ENCODE measurements around the gene THAP8.
A peak's percentile ranks its signal among the peaks of the same experiment; 100 is the strongest.

The THAP8 gene

GRCh38 chr19:36019061-36019670 lies 34.9 kb downstream of the THAP8 start:
- DNase-seq (ENCODE audit: low read depth): no peak
- no peak overlapping the region for H3K4me3 ChIP-seq (ENCODE audit: low read length)
- TF ChIP-seq, protein P1, sequence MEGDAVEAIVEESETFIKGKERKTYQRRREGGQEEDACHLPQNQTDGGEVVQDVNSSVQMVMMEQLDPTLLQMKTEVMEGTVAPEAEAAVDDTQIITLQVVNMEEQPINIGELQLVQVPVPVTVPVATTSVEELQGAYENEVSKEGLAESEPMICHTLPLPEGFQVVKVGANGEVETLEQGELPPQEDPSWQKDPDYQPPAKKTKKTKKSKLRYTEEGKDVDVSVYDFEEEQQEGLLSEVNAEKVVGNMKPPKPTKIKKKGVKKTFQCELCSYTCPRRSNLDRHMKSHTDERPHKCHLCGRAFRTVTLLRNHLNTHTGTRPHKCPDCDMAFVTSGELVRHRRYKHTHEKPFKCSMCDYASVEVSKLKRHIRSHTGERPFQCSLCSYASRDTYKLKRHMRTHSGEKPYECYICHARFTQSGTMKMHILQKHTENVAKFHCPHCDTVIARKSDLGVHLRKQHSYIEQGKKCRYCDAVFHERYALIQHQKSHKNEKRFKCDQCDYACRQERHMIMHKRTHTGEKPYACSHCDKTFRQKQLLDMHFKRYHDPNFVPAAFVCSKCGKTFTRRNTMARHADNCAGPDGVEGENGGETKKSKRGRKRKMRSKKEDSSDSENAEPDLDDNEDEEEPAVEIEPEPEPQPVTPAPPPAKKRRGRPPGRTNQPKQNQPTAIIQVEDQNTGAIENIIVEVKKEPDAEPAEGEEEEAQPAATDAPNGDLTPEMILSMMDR (conservative IDR thresholded peaks at IDR 0.05; ENCODE audit: low read length): no peak

DNA sequence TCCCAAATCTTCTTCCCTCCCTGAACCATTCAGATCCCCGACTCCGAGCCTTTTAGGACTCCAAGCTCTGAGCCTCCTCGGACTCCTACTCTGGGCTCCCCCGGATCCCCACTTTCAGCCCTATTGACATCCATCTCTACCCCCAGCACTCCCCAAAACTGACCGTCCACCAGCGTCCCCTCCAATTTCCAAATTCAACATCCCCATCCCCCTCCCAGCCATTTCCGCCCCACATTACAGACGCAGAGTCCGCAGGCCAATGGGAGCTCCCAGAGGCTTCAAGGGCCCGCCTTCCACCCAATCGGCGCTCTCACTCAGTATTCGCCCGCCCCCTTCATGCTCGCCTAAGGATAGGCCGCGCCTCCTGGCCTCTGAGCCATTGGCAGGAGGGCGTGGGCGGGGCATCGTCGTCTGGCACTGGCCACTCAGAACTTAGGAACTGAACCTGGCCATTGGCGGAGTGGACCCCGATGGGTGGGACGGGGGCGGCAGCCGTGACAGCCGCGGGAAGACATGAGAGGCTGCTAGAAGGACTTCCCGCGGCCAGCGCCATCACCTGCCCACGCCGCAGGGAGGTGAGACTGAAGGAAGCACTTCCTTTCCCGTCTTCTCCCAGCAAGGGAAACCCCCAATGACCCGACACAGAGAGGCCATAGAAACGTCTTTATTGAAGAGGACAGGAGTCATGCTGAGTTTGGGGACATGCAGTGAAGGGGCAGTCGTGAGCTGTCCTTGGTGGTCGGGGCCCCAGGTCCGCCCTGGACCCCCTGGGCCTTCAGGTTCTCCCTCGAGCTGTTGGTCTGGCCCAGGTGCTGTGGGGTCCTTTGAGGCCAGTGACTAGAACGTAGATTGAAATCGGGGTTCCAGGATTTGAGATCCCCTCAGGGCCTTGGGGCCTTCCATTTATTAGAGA lies 39.8 kb downstream of the THAP8 start, which contains the start of gene ALKBH6:
Gene ALKBH6, minus strand, starts transcription at position 202 of the 913 bp plus-strand sequence. CDS start 816 bp downstream, outside the sequence.
- H3K4me3 ChIP-seq (ENCODE audit: low read length): peak within 1 kb of the TSS; percentile 90
- TF ChIP-seq, protein P1 (conservative IDR thresholded peaks at IDR 0.05; ENCODE audit: low read length): no peak
- DNase-seq (ENCODE audit: low read depth): peak; percentile 97

GRCh38 chr19:36013280-36014011 lies 40.6 kb downstream of the THAP8 start:
- no peak for DNase-seq (ENCODE audit: low read depth)
- TF ChIP-seq, protein P1 (conservative IDR thresholded peaks at IDR 0.05; ENCODE audit: low read length): no peak
- H3K4me3 ChIP-seq (ENCODE audit: low read length): peak overlapping the region; percentile 90

GRCh38 chr19:36010402-36010801 lies 43.7 kb downstream of the THAP8 start:
- TF ChIP-seq, protein P1 (conservative IDR thresholded peaks at IDR 0.05; ENCODE audit: low read length): no peak
- no peak overlapping the region for H3K4me3 ChIP-seq (ENCODE audit: low read length)
- no peak for DNase-seq (ENCODE audit: low read depth)

DNA sequence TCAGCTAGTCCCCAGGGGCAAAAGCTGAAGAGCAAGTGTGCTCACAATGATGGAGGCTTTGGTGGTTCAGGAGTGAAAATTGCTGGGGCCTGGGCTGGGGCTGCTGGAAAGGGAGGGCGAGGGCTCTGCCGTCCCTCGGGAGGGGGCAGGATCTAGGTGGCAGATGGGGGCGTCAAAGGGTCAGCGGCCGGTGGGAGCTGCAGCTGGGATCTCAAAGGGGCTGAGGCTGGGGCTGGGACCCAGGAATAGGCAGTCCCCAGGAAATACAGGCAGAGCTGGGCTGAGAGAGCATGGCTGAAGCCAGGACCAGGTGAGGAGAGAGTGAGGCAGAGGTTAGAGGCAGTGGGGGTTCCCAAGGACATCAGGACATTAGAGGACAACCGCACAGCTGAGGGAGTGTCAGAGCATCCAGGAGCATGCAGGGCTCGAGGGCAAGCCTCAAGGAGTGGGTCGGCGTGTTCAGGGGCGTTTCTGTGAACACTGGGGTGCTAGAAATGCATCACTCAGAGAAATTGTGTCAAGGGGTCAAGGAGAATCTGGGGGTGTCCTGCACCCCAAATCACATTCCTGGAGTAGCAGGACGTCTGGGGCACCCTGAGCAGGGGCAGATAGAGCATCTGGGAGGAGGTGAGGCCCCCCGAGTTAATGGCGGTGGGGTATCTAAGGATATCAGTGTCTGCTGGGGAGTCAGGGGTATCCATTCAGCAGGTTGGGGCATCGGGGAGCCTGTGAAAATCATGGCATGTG lies 44.3 kb downstream of the THAP8 start:
- TF ChIP-seq, protein P1 (conservative IDR thresholded peaks at IDR 0.05; ENCODE audit: low read length): no peak
- H3K4me3 ChIP-seq (ENCODE audit: low read length): peak overlapping the region; percentile 57
- DNase-seq (ENCODE audit: low read depth): no peak

GRCh38 chr19:36009220-36009619 lies 44.9 kb downstream of the THAP8 start:
- TF ChIP-seq, protein P1 (conservative IDR thresholded peaks at IDR 0.05; ENCODE audit: low read length): no peak
- peak; percentile 51 for DNase-seq (ENCODE audit: low read depth)
- peak overlapping the region; percentile 57 for H3K4me3 ChIP-seq (ENCODE audit: low read length)

All from AG10803 (cell line).